ENCODE measurements around the gene UGGT2.
"Not testable (repeated sequence)": the region's sequence is repeated elsewhere in the genome, so short reads cannot be mapped to it uniquely, and the experiment has no call there.

Gene UGGT2

GRCh38 chr13:95898256-95898655 lies 154.9 kb downstream of the UGGT2 start:
- DNase-seq (no peak), ATAC-seq (no peak)

- no peak for ATAC-seq
- no peak for DNase-seq
These were observed 156.9 kb downstream of the UGGT2 start for GRCh38 chr13:95896301-95896700.

- DNase-seq: no peak
- no peak for ATAC-seq
These were observed 159.3 kb downstream of the UGGT2 start for GRCh38 chr13:95893861-95894260.

GRCh38 chr13:95882121-95882520 lies 171.1 kb downstream of the UGGT2 start:
- no peak for ATAC-seq
- no peak for DNase-seq

GRCh38 chr13:95880331-95880730 lies 172.9 kb downstream of the UGGT2 start:
- ATAC-seq (no peak), DNase-seq (no peak)

GRCh38 chr13:95874286-95874685 lies 178.9 kb downstream of the UGGT2 start:
- ATAC-seq (no peak), DNase-seq (no peak)

- ATAC-seq (no peak), DNase-seq (no peak)
These were observed 182.8 kb downstream of the UGGT2 start for GRCh38 chr13:95870421-95870820.

GRCh38 chr13:95865080-95865615 lies 188.1 kb downstream of the UGGT2 start:
- no peak for DNase-seq
- no peak for ATAC-seq

- no peak for ATAC-seq
- DNase-seq: no peak
These were observed 190.8 kb downstream of the UGGT2 start for GRCh38 chr13:95862408-95862807.

- ATAC-seq (no peak), DNase-seq (no peak)
These were observed 191.9 kb downstream of the UGGT2 start for GRCh38 chr13:95861296-95861695.

- ATAC-seq (no peak), DNase-seq (no peak)
These were observed 194.7 kb downstream of the UGGT2 start for GRCh38 chr13:95858286-95859075.

- ATAC-seq: not testable (repeated sequence)
These were observed 207.5 kb downstream of the UGGT2 start for GRCh38 chr13:95845656-95846055.

GRCh38 chr13:95842898-95843297 lies 210.3 kb downstream of the UGGT2 start:
- ATAC-seq: no peak
- no peak for DNase-seq

More at GRCh38 chr13:95845656-95846055, 207.5 kb downstream of the UGGT2 start:
- not testable (repeated sequence) for DNase-seq

- no peak for ATAC-seq
- DNase-seq: no peak
These were observed 211.3 kb downstream of the UGGT2 start for GRCh38 chr13:95841894-95842293.

- ATAC-seq: peak; percentile 63
- peak; percentile 58 for DNase-seq
These were observed 219.0 kb downstream of the UGGT2 start for GRCh38 chr13:95834134-95834765.

GRCh38 chr13:95833719-95834118 lies 219.5 kb downstream of the UGGT2 start:
- no peak for ATAC-seq
- no peak for DNase-seq

- ATAC-seq: no peak
- no peak for DNase-seq
These were observed 220.1 kb downstream of the UGGT2 start for GRCh38 chr13:95833126-95833525.

GRCh38 chr13:95822303-95822702 lies 230.9 kb downstream of the UGGT2 start:
- ATAC-seq: no peak
- no peak for DNase-seq

GRCh38 chr13:95814495-95814894 lies 238.7 kb downstream of the UGGT2 start:
- no peak for DNase-seq
- ATAC-seq: no peak

- no peak for DNase-seq
- ATAC-seq: no peak
These were observed 240.1 kb downstream of the UGGT2 start for GRCh38 chr13:95813139-95813538.

GRCh38 chr13:95809429-95809828 lies 243.8 kb downstream of the UGGT2 start:
- no peak for ATAC-seq
- DNase-seq: no peak

- ATAC-seq (no peak), DNase-seq (no peak)
These were observed 247.3 kb downstream of the UGGT2 start for GRCh38 chr13:95805921-95806320.

GRCh38 chr13:95801825-95802224 lies 251.4 kb downstream of the UGGT2 start:
- ATAC-seq (no peak), DNase-seq (no peak)

GRCh38 chr13:95800436-95800835 lies 252.8 kb downstream of the UGGT2 start:
- no peak for ATAC-seq
- DNase-seq: no peak

Data from stimulated activated naive CD8-positive, alpha-beta T cell treated with anti-CD3 and anti-CD28 coated beads, Interleukin-15, Interleukin-2, amounts not matched to agents 100 U/mL and 50 U/mL, for 24 hours (primary cell).